GM12878 (cell line): ENCODE results near the gene TBL3. TPM values are rescaled to one million over a fixed set of nuclear protein-coding genes. Genes with fewer than 3 reads are reported as not detected.

ENCODE experiments used
- CHD1 ChIP-seq: IDR thresholded peaks from 2 replicates; pipeline ENCODE4 v1.6.1; 2012; ENCODE audit warnings: low read depth, low read length, improper control_type of control experiment
- CHD2 ChIP-seq: IDR thresholded peaks from 2 replicates; pipeline ENCODE4 v1.6.1; 2011; ENCODE audit warnings: low read depth, low read length, improper control_type of control experiment, borderline replicate concordance
- ETV6 ChIP-seq, 2 experiments: fragments of 450-650 bp in 1 of 2; IDR thresholded peaks in 1 of 2; conservative IDR thresholded peaks in 1 of 2; 2 replicates each; pipeline ENCODE4 v1.6.1; 2014; ENCODE audit warnings: antibody characterized with exemption in 1 of 2, borderline replicate concordance in 1 of 2, low read depth in 1 of 2, mild to moderate bottlenecking in 1 of 2, moderate library complexity in 1 of 2
- EZH2 ChIP-seq: IDR thresholded peaks from 2 replicates; pipeline ENCODE4 v1.6.1; 2012; ENCODE audit warnings: low read depth, mild to moderate bottlenecking, control low read depth, inconsistent platforms, low read length, borderline replicate concordance; ENCODE audit not compliant: control insufficient read depth
- FOS ChIP-seq: IDR thresholded peaks from 3 replicates; pipeline ENCODE4 v1.6.1; 2011; ENCODE audit warnings: borderline replicate concordance; ENCODE audit not compliant: insufficient read length; ENCODE audit errors: extremely low read depth
- FOXK2 ChIP-seq: fragments of 450-650 bp; IDR thresholded peaks from 2 replicates; pipeline ENCODE4 v1.6.1; 2017; ENCODE audit warnings: mild to moderate bottlenecking, moderate library complexity
- GABPA ChIP-seq: IDR thresholded peaks from 2 replicates; pipeline ENCODE4 v1.6.1; 2014; ENCODE audit warnings: antibody characterized with exemption, low read depth, mild to moderate bottlenecking, inconsistent platforms
- JUNB ChIP-seq: IDR thresholded peaks from 2 replicates; pipeline ENCODE4 v1.6.1; 2016; ENCODE audit warnings: antibody characterized with exemption, mild to moderate bottlenecking
- JUND ChIP-seq: IDR thresholded peaks from 2 replicates; pipeline ENCODE4 v1.6.1; 2012; ENCODE audit warnings: low read depth, mild to moderate bottlenecking, low read length, improper control_type of control experiment, moderate library complexity
- KAT2A ChIP-seq: conservative IDR thresholded peaks from 2 replicates; pipeline ENCODE4 v1.6.1; 2011; ENCODE audit warnings: low read depth, low read length; ENCODE audit not compliant: control insufficient read depth
- RB1 ChIP-seq: fragments of 450-650 bp; formaldehyde crosslinking; IDR thresholded peaks from 2 replicates; pipeline ENCODE4 v1.6.1; 2017; ENCODE audit warnings: mild to moderate bottlenecking, borderline replicate concordance
- RUNX3 ChIP-seq: IDR thresholded peaks from 2 replicates; pipeline ENCODE4 v1.6.1; 2012; ENCODE audit warnings: low read length, inconsistent platforms
- SIN3A ChIP-seq: IDR thresholded peaks from 2 replicates; pipeline ENCODE4 v1.6.1; 2012; ENCODE audit warnings: low read depth, low read length, improper control_type of control experiment
- TARDBP ChIP-seq: IDR thresholded peaks from 2 replicates; pipeline ENCODE4 v1.6.1; 2016; ENCODE audit warnings: borderline replicate concordance
- TBL1XR1 ChIP-seq: IDR thresholded peaks from 2 replicates; pipeline ENCODE4 v1.6.1; 2012; ENCODE audit warnings: low read depth, low read length, improper control_type of control experiment
- TCF7 ChIP-seq: IDR thresholded peaks from 2 replicates; pipeline ENCODE4 v1.6.1; 2014; ENCODE audit warnings: antibody characterized with exemption, borderline replicate concordance
- YBX1 ChIP-seq: fragments of 450-650 bp; IDR thresholded peaks from 2 replicates; pipeline ENCODE4 v1.6.1; 2016; ENCODE audit warnings: antibody characterized with exemption
- ZNF622 ChIP-seq: fragments of 450-650 bp; IDR thresholded peaks from 2 replicates; pipeline ENCODE4 v1.6.1; 2017; ENCODE audit warnings: mild to moderate bottlenecking, inconsistent platforms
- polyA plus RNA-seq, 11 experiments: library from polyadenylated mRNA; depleted of rRNA in 4 of 11; unstranded in 6 of 11; stranded (reverse) in 5 of 11; fragments of >200 nt; fragmentation: Nextera tagmentation in 4 of 11; fragmentation: Illumina TruSeq in 1 of 11; extraction: Ambion mirVana in 4 of 11; extraction: Trizol in 1 of 11; gene quantifications; 1 replicate in 1 of 11; 2 replicates in 10 of 11; pipeline versions ENCODE4 v1.2.1 to v1.2.3, GENCODE V29; 2011 to 2016; ENCODE audit warnings: inconsistent platforms in 2 of 11, missing spikeins in 2 of 11, low read depth in 1 of 11
- total RNA-seq, 4 experiments: library from RNA; depleted of rRNA in 3 of 4; stranded (reverse); fragments of >200 nt in 3 of 4; fragmentation: Illumina TruSeq in 1 of 4; extraction: Trizol in 1 of 4; gene quantifications; 2 replicates each; pipeline versions ENCODE4 v1.2.1 to v1.2.3, GENCODE V29; 2013 to 2021
- TF ChIP-seq, protein P1 (sequence below): fragments of 450-650 bp; IDR thresholded peaks from 2 replicates; pipeline ENCODE4 v1.6.1; 2016; ENCODE audit warnings: mild to moderate bottlenecking, moderate library complexity, borderline replicate concordance
- TF ChIP-seq, protein P2 (sequence below): IDR thresholded peaks from 2 replicates; pipeline ENCODE4 v1.6.1; 2012; ENCODE audit warnings: low read depth, low read length, improper control_type of control experiment
- TF ChIP-seq, protein P3 (sequence below): IDR thresholded peaks from 2 replicates; pipeline ENCODE4 v1.6.1; 2011; ENCODE audit warnings: low read depth, mild to moderate bottlenecking, low read length, moderate library complexity, borderline replicate concordance; ENCODE audit errors: extremely low read depth
- TF ChIP-seq, protein P4 (sequence below): fragments of 450-650 bp; IDR thresholded peaks from 2 replicates; pipeline ENCODE4 v1.6.1; 2016; ENCODE audit warnings: mild to moderate bottlenecking

The TBL3 gene
- total and polyA plus RNA-seq, 10 of the 15 experiments (the other 5 are each of a cell fraction or from before 2014, with no cell fraction given) = 1.2 to 101 (median 34.2) TPM

DNA sequence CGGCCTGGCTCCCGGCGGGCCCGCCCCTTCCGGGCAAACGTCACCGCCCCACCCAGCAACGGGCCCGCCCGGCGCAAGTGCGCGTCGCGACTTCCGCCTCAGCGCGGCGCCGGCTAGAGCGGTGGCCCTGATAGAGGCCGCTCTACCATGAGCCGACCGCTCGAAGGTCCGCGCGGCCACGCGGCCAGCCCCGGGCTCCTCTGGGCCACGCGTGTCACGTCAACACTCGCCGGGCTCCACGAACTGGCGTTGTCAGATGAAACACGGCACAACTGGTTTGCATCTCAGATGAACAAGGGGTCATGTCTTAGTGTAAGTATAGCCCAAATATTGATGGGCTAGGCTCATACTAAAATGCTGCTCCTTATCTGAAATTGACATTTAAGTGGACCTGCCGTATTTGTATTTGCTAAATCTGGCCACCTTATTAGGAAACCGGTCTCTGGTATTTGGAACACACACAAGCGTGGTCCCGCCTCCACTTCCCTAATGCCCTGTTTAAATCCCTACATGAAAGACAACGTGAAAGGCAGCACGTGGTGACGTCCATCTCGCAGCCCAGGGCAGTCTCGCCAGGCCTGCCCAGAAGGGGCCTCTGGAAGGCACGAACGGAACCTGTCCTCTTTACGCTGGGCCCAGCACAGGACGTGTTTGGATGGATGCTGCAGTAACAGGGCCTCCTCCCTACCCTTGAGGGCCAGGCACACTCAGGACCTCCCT, 38.1 kb downstream of the TBL3 start, which contains the start of gene ZNF598 (continued):
- TF ChIP-seq, protein P1, sequence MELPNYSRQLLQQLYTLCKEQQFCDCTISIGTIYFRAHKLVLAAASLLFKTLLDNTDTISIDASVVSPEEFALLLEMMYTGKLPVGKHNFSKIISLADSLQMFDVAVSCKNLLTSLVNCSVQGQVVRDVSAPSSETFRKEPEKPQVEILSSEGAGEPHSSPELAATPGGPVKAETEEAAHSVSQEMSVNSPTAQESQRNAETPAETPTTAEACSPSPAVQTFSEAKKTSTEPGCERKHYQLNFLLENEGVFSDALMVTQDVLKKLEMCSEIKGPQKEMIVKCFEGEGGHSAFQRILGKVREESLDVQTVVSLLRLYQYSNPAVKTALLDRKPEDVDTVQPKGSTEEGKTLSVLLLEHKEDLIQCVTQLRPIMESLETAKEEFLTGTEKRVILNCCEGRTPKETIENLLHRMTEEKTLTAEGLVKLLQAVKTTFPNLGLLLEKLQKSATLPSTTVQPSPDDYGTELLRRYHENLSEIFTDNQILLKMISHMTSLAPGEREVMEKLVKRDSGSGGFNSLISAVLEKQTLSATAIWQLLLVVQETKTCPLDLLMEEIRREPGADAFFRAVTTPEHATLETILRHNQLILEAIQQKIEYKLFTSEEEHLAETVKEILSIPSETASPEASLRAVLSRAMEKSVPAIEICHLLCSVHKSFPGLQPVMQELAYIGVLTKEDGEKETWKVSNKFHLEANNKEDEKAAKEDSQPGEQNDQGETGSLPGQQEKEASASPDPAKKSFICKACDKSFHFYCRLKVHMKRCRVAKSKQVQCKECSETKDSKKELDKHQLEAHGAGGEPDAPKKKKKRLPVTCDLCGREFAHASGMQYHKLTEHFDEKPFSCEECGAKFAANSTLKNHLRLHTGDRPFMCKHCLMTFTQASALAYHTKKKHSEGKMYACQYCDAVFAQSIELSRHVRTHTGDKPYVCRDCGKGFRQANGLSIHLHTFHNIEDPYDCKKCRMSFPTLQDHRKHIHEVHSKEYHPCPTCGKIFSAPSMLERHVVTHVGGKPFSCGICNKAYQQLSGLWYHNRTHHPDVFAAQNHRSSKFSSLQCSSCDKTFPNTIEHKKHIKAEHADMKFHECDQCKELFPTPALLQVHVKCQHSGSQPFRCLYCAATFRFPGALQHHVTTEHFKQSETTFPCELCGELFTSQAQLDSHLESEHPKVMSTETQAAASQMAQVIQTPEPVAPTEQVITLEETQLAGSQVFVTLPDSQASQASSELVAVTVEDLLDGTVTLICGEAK = peak; percentile 84
- TF ChIP-seq FOS = no peak
- TF ChIP-seq, protein P2, sequence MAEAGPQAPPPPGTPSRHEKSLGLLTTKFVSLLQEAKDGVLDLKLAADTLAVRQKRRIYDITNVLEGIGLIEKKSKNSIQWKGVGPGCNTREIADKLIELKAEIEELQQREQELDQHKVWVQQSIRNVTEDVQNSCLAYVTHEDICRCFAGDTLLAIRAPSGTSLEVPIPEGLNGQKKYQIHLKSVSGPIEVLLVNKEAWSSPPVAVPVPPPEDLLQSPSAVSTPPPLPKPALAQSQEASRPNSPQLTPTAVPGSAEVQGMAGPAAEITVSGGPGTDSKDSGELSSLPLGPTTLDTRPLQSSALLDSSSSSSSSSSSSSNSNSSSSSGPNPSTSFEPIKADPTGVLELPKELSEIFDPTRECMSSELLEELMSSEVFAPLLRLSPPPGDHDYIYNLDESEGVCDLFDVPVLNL = no peak
- TF ChIP-seq JUNB = no peak
- TF ChIP-seq, protein P3, sequence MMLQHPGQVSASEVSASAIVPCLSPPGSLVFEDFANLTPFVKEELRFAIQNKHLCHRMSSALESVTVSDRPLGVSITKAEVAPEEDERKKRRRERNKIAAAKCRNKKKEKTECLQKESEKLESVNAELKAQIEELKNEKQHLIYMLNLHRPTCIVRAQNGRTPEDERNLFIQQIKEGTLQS = no peak
- TF ChIP-seq KAT2A = no peak
- TF ChIP-seq JUND = no peak
- no peak for TF ChIP-seq TBL1XR1
- TF ChIP-seq, protein P4, sequence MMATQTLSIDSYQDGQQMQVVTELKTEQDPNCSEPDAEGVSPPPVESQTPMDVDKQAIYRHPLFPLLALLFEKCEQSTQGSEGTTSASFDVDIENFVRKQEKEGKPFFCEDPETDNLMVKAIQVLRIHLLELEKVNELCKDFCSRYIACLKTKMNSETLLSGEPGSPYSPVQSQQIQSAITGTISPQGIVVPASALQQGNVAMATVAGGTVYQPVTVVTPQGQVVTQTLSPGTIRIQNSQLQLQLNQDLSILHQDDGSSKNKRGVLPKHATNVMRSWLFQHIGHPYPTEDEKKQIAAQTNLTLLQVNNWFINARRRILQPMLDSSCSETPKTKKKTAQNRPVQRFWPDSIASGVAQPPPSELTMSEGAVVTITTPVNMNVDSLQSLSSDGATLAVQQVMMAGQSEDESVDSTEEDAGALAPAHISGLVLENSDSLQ = peak; percentile 39; the same call in 1 of the 2 replicates
- TF ChIP-seq GABPA = peak; percentile 87
- no peak for TF ChIP-seq ETV6 (conservative IDR thresholded peaks at IDR 0.05 in 1 of 2, IDR thresholded peaks at IDR 0.05 in 1 of 2; ENCODE audit: borderline replicate concordance in 1 of 2, low read depth in 1 of 2)
- TF ChIP-seq RUNX3 = peak; percentile 46
- TF ChIP-seq TARDBP = 0 out of 2 replicates have a peak, but pooled peaks have one; percentile 43
- TF ChIP-seq FOXK2 = no peak
- TF ChIP-seq CHD1 = no peak
- no peak for TF ChIP-seq ZNF622
- TF ChIP-seq RB1 = 0 out of 2 replicates have a peak, but pooled peaks have one; percentile 28
- TF ChIP-seq EZH2 = no peak
- TF ChIP-seq CHD2 = no peak
- peak; percentile 68 for TF ChIP-seq SIN3A
- TF ChIP-seq YBX1 = no peak
- TF ChIP-seq TCF7 = no peak
